PFSK-1 (cell line): ENCODE results near the gene MUC21.

Source experiments
- FOXP2 ChIP-seq: optimal IDR thresholded peaks from 2 replicates; pipeline ENCODE3; 2011; ENCODE audit warnings: borderline replicate concordance, control low read depth, inconsistent platforms; ENCODE audit not compliant: insufficient read depth; ENCODE audit errors: extremely low read length, extremely low read depth
- POLR2AphosphoS5 ChIP-seq: IDR thresholded peaks from 2 replicates; pipeline ENCODE4 v1.6.1; 2012; ENCODE audit warnings: low read depth, mild to moderate bottlenecking, control low read depth, low read length, moderate library complexity
- REST ChIP-seq, 2 experiments: IDR thresholded peaks; 2 replicates each; pipeline versions ENCODE4 v1.6.1 to v1.8.0; 2011 to 2012; ENCODE audit warnings: low read depth in 2 of 2, low read length in 2 of 2, control low read depth in 1 of 2, inconsistent platforms in 1 of 2, mild to moderate bottlenecking in 1 of 2, moderate library complexity in 1 of 2; ENCODE audit not compliant: insufficient read depth in 1 of 2
- SIN3A ChIP-seq: IDR thresholded peaks from 2 replicates; pipeline ENCODE4 v1.6.1; 2012; ENCODE audit warnings: mild to moderate bottlenecking, low read length, moderate library complexity, borderline replicate concordance; ENCODE audit not compliant: insufficient read depth
- TAF1 ChIP-seq: IDR thresholded peaks from 2 replicates; pipeline ENCODE4 v1.6.1; 2012; ENCODE audit warnings: low read length, control low read depth, borderline replicate concordance; ENCODE audit not compliant: insufficient read depth

MUC21 gene

GRCh38 chr6:31016659-31017299 lies 33.3 kb downstream of the MUC21 start:
- TF ChIP-seq TAF1 (no peak), POLR2AphosphoS5 (no peak), FOXP2 (no peak), REST (IDR thresholded peaks at IDR 0.05; ENCODE audit: insufficient read depth in 1 of 2, low read depth in 2 of 2, low read length in 2 of 2) (no peak), SIN3A (no peak)

DNA sequence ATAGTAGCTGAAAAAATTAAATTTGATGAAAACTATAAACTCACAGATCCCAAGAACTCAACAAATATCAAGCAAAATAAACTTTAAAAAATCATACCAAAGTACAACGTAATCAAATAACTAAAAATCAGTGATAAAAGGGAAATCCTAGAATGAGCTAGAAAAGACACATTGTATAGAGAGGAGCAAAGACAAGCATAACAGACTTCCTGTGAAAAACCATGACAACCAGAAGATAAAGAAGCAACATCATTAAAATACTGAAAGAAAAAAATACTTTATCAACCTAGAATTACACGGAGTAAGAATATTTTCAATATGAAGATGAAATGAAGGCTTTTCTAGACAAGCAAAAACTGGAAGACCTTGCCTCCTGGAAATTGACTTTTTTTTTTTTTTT lies 36.5 kb downstream of the MUC21 start:
- TF ChIP-seq TAF1 (no peak), REST (IDR thresholded peaks at IDR 0.05; ENCODE audit: insufficient read depth in 1 of 2, low read depth in 2 of 2, low read length in 2 of 2) (no peak), SIN3A (no peak), FOXP2 (no peak), POLR2AphosphoS5 (no peak)

DNA sequence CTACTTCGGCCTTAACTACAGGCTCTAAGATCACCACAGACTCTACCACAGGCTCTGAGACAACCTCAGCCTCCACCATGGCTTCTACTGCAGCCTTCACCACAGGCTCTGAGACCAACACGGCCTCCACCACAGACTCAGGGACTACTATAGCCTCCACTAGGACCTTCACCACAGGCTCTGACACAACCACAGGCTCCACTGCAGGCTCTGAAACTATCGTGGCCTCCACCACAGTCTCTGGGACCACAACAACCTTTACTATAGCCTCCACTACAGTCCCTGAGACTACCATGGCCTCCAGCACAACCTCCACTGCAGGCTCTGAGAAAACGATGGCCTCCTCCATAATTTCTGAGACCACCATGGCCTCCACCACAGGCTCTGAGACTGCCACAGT lies 42.1 kb downstream of the MUC21 start:
- TF ChIP-seq REST (IDR thresholded peaks at IDR 0.05; ENCODE audit: insufficient read depth in 1 of 2, low read depth in 2 of 2, low read length in 2 of 2) (no peak), SIN3A (no peak), TAF1 (no peak)

GRCh38 chr6:31031095-31031494 lies 47.6 kb downstream of the MUC21 start:
- TF ChIP-seq SIN3A (no peak), FOXP2 (no peak), TAF1 (no peak), POLR2AphosphoS5 (no peak), REST (IDR thresholded peaks at IDR 0.05; ENCODE audit: insufficient read depth in 1 of 2, low read depth in 2 of 2, low read length in 2 of 2) (no peak)

- TF ChIP-seq POLR2AphosphoS5 (no peak), SIN3A (no peak), REST (IDR thresholded peaks at IDR 0.05; ENCODE audit: insufficient read depth in 1 of 2, low read depth in 2 of 2, low read length in 2 of 2) (no peak), FOXP2 (no peak), TAF1 (no peak)
These were observed 49.6 kb downstream of the MUC21 start for GRCh38 chr6:31033075-31033474.
